Fibroblast of skin of scalp (primary cell): Measurements from ENCODE around the gene MAGEA6. TPM values are rescaled to one million over a fixed set of nuclear protein-coding genes. Genes with fewer than 3 reads are reported as not detected.
"Not testable (repeated sequence)": the region's sequence is repeated elsewhere in the genome, so short reads cannot be mapped to it uniquely, and the experiment has no call there.

ENCODE experiments used
- DNase-seq: peaks from one replicate; pipeline ENCODE4 v3.0.0-alpha.2; 2013
- polyA plus RNA-seq, 2 experiments: library from polyadenylated mRNA; unstranded; fragments of 120-200 nt; gene quantifications; one replicate each; pipeline ENCODE4 v1.2.1, GENCODE V29; 2013; ENCODE audit not compliant: insufficient read length in 2 of 2

MAGEA6 gene
- not detected for polyA plus RNA-seq (2013, experiment 1 of 2; ENCODE audit: insufficient read length)
- polyA plus RNA-seq (2013, experiment 2 of 2; ENCODE audit: insufficient read length): not detected

GRCh38 chrX:152769549-152770289 is at the start of gene MAGEA6:
TSS of gene MAGEA6 (minus strand) at chrX:152769689. CDS start at chrX:152767650, 2,039 bp downstream.
- DNase-seq: not testable (repeated sequence)

GRCh38 chrX:152819266-152819665 is 49.8 kb upstream of the MAGEA6 start:
- DNase-seq: peak; percentile 40

GRCh38 chrX:152818356-152818755 is 48.9 kb upstream of the MAGEA6 start:
- no peak for DNase-seq

GRCh38 chrX:152817078-152817764 is 47.7 kb upstream of the MAGEA6 start:
- DNase-seq: peak; percentile 50

GRCh38 chrX:152814048-152814447 is 44.6 kb upstream of the MAGEA6 start:
- DNase-seq: no peak

- DNase-seq: no peak
These were observed 43.7 kb upstream of the MAGEA6 start for GRCh38 chrX:152813206-152813605.

- DNase-seq: no peak
These were observed 40.9 kb upstream of the MAGEA6 start for GRCh38 chrX:152810403-152810802.

GRCh38 chrX:152806035-152806434 is 36.5 kb upstream of the MAGEA6 start:
- no peak for DNase-seq

GRCh38 chrX:152798945-152799344 is 29.5 kb upstream of the MAGEA6 start:
- DNase-seq: no peak

- DNase-seq: not testable (repeated sequence)
These were observed 17.6 kb upstream of the MAGEA6 start for GRCh38 chrX:152787062-152787461.

- DNase-seq: not testable (repeated sequence)
These were observed 2.9 kb downstream of the MAGEA6 start for GRCh38 chrX:152766562-152766961.

GRCh38 chrX:152761582-152761981 is 7.9 kb downstream of the MAGEA6 start:
- DNase-seq: not testable (repeated sequence)

- not testable (repeated sequence) for DNase-seq
These were observed 9.9 kb downstream of the MAGEA6 start for GRCh38 chrX:152759544-152759943.

GRCh38 chrX:152758918-152759317 is 10.6 kb downstream of the MAGEA6 start, which contains the start of gene CSAG3:
TSS of gene CSAG3 (plus strand) at chrX:152759218.
- DNase-seq: not testable (repeated sequence)

- not testable (repeated sequence) for DNase-seq
These were observed 14.6 kb downstream of the MAGEA6 start for GRCh38 chrX:152754871-152755270.

GRCh38 chrX:152753686-152754650 is 15.5 kb downstream of the MAGEA6 start, which contains the start of gene MAGEA2:
TSS of gene MAGEA2 (minus strand) at chrX:152753842. CDS start at chrX:152751363, 2,479 bp downstream.
- DNase-seq: not testable (repeated sequence)

GRCh38 chrX:152738560-152738959 is 30.9 kb downstream of the MAGEA6 start:
- no peak for DNase-seq

GRCh38 chrX:152736528-152736927 is 33.0 kb downstream of the MAGEA6 start:
- DNase-seq: not testable (repeated sequence)

GRCh38 chrX:152735860-152736511 is 33.5 kb downstream of the MAGEA6 start:
- no peak for DNase-seq

GRCh38 chrX:152735101-152735500 is 34.4 kb downstream of the MAGEA6 start:
- no peak for DNase-seq

GRCh38 chrX:152734143-152734858 is 35.2 kb downstream of the MAGEA6 start:
- DNase-seq: not testable (repeated sequence)
